Ishikawa (cell line): ENCODE data around the gene ATP6V1G3.

Experiments
- CEBPB ChIP-seq: IDR thresholded peaks from 2 replicates; pipeline ENCODE4 v1.6.1; 2012
- EGR1 ChIP-seq: IDR thresholded peaks from 2 replicates; pipeline ENCODE4 v1.6.1; 2012
- EP300 ChIP-seq: IDR thresholded peaks from 2 replicates; pipeline ENCODE4 v1.6.1; 2012; ENCODE audit warnings: borderline replicate concordance
- FOXM1 ChIP-seq: IDR thresholded peaks from 2 replicates; pipeline ENCODE4 v1.6.1; 2012; ENCODE audit warnings: low read depth, borderline replicate concordance
- RAD21 ChIP-seq: IDR thresholded peaks from 2 replicates; pipeline ENCODE4 v1.6.1; 2012; ENCODE audit warnings: low read depth
- YY1 ChIP-seq: IDR thresholded peaks from 2 replicates; pipeline ENCODE4 v1.6.1; 2012; ENCODE audit warnings: low read depth
- ZBTB7A ChIP-seq: IDR thresholded peaks from 2 replicates; pipeline ENCODE4 v1.6.1; 2012; ENCODE audit warnings: low read depth
- TF ChIP-seq, protein P1 (sequence below): IDR thresholded peaks from 2 replicates; pipeline ENCODE4 v1.6.1; 2012
- TF ChIP-seq, protein P2 (sequence below): IDR thresholded peaks from 2 replicates; pipeline ENCODE4 v1.6.1; 2012

DNA sequence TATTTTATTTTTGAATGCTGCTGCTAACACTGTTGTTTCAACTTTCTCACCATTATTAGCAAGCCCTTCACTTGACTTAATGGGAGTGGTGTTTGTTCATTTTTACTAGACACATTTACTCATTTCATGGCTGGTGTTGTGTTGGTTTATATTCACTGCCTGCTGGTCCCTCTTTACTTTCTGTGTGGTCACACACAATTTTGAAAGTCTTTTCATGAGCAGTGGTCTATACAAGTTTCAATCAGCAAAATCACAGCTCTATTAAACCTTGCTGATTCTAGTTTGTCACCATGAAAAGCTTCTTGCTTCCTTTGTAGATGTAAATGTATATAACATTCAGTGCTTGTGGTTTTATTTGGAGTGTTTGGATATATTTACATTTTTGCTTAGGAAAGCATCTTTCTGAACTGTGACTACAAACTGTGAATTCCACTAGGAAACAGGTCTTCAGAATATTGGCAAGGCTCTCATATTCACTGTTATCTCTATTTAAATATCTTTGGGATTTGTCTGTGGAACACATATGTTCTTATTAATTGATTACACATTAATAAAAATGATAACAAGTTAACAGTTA is 22.8 kb downstream of the ATP6V1G3 start:
- TF ChIP-seq ZBTB7A, result no peak
- no peak for TF ChIP-seq CEBPB
- TF ChIP-seq YY1, result no peak
- TF ChIP-seq EP300, result no peak
- TF ChIP-seq EGR1, result no peak
- TF ChIP-seq, protein P1, sequence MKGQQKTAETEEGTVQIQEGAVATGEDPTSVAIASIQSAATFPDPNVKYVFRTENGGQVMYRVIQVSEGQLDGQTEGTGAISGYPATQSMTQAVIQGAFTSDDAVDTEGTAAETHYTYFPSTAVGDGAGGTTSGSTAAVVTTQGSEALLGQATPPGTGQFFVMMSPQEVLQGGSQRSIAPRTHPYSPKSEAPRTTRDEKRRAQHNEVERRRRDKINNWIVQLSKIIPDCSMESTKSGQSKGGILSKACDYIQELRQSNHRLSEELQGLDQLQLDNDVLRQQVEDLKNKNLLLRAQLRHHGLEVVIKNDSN, result no peak
- no peak for TF ChIP-seq FOXM1
- TF ChIP-seq RAD21, result no peak
- TF ChIP-seq, protein P2, sequence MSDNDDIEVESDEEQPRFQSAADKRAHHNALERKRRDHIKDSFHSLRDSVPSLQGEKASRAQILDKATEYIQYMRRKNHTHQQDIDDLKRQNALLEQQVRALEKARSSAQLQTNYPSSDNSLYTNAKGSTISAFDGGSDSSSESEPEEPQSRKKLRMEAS, result no peak
